Stomach (tissue), 9 donors: ENCODE data around the gene VPS51. TPM values are rescaled to one million over a fixed set of nuclear protein-coding genes. Genes with fewer than 3 reads are reported as not detected.

ENCODE experiments used
- DNase-seq, 2 donors: peaks; one replicate each; pipeline versions ENCODE4 v3.0.0 to v3.0.0-alpha.2; 2013 to 2019
- H3K27ac ChIP-seq, 5 donors: fragments of 200-600 bp in 4 of 5; sonication (generic) in 4 of 5; one replicate each; pipeline ENCODE4 v1.5.1; 2013 to 2019; ENCODE audit warnings: mild to moderate bottlenecking in 1 of 5, moderate library complexity in 1 of 5
- H3K27me3 ChIP-seq, 3 donors: fragments of 200-600 bp; sonication (generic); one replicate each; pipeline ENCODE4 v1.5.1; 2017 to 2019; ENCODE audit warnings: mixed run types in 1 of 3
- H3K36me3 ChIP-seq, 4 donors: fragments of 200-600 bp; sonication (generic); 1 replicate in 3 of 4; 2 replicates in 1 of 4; pipeline ENCODE4 v1.5.1; 2016 to 2019
- H3K4me1 ChIP-seq, 4 donors: fragments of 200-600 bp; sonication (generic); one replicate each; pipeline ENCODE4 v1.5.1; 2016 to 2019
- H3K4me3 ChIP-seq, 4 donors: fragments of 200-600 bp; sonication (generic) in 3 of 4; one replicate each; pipeline ENCODE4 v1.5.1; 2016 to 2019; ENCODE audit warnings: mild to moderate bottlenecking in 1 of 4
- H3K9me3 ChIP-seq, 4 donors: fragments of 200-600 bp; sonication (generic); one replicate each; pipeline ENCODE4 v1.5.1; 2016 to 2019
- EP300 ChIP-seq: sonication (generic); formaldehyde crosslinking; IDR thresholded peaks from one replicate; pipeline ENCODE4 v1.6.1; 2017; ENCODE audit warnings: antibody characterized with exemption
- POLR2A ChIP-seq, 4 donors: fragments of 450-650 bp; IDR thresholded peaks; one replicate each; pipeline ENCODE4 v1.6.1; 2016; ENCODE audit warnings: antibody characterized with exemption in 4 of 4, control low read depth in 2 of 4, mild to moderate bottlenecking in 1 of 4, moderate library complexity in 1 of 4
- POLR2AphosphoS5 ChIP-seq, 3 donors: sonication (generic); formaldehyde crosslinking; IDR thresholded peaks; one replicate each; pipeline ENCODE4 v1.6.1; 2016; ENCODE audit warnings: antibody characterized with exemption in 3 of 3
- WGBS, 5 donors: extraction: QIAGEN DNeasy Blood & Tissue Kit in 3 of 5; methylation state at CpG; one replicate each; pipeline versions ENCODE4 v1.1.5 to v1.1.7; 2013 to 2018; 5-methylcytosine and 5-hydroxymethylcytosine counted together
- intact Hi-C: fragments of 100-400 bp; cut with DNase I; formaldehyde crosslinking; loops from one replicate; pipeline ENCODE4 v1.15.1; 2023; ENCODE audit warnings: low total_unique reads
- polyA plus RNA-seq, 3 donors: library from polyadenylated mRNA; stranded (reverse); fragments of 200-250 nt; gene quantifications; one replicate each; pipeline ENCODE4 v1.2.3, GENCODE V29; 2013
- total RNA-seq, 5 donors: library from RNA; depleted of rRNA; stranded (reverse); fragments of >200 nt; gene quantifications; one replicate each; pipeline versions ENCODE4 v1.1.0 to v1.2.3, GENCODE V29; 2014 to 2016
- TF ChIP-seq, protein P1 (sequence below), 7 experiments: fragments of 450-650 bp in 4 of 7; fragments of 200-600 bp in 3 of 7; sonication (generic) in 3 of 7; IDR thresholded peaks; one replicate each; pipeline ENCODE4 v1.5.1; 2016 to 2019; ENCODE audit warnings: antibody characterized with exemption in 7 of 7, control low read depth in 2 of 7, mild to moderate bottlenecking in 1 of 7
- donor health status: healthy with polysubstance abuse.
- donor health status: Bipolar disorder and iron deficiency.
- donor health status: healthy.

Gene VPS51
- total and polyA plus RNA-seq, 8 donors = 124 to 2,272 (median 202) TPM

DNA sequence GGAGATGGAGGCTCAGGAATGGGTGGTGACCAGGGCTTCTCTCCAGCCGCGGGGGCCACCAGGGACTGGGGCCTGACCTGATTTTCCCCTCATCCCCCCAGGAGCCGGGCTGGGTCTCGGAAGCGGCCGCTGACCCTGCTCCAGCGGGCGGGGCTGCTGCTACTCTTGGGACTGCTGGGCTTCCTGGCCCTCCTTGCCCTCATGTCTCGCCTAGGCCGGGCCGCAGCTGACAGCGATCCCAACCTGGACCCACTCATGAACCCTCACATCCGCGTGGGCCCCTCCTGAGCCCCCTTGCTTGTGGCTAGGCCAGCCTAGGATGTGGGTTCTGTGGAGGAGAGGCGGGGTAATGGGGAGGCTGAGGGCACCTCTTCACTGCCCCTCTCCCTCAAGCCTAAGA, 8.2 kb upstream of the VPS51 start:
- Histone ChIP-seq H3K4me3 (no peak overlapping the region), H3K27me3 (no peaks in the 10 kb centered on the region), H3K36me3 (peaks cover 22 to 54% (median 48%) of the 10 kb centered on the region in 4 donors), H3K4me1 (peaks cover 14 to 29% (median 23%) of the 10 kb centered on the region in 4 donors), H3K27ac (no peak overlapping the region), H3K9me3 (no peaks in the 10 kb centered on the region)
- TF ChIP-seq EP300 = no peak
- TF ChIP-seq, protein P1, sequence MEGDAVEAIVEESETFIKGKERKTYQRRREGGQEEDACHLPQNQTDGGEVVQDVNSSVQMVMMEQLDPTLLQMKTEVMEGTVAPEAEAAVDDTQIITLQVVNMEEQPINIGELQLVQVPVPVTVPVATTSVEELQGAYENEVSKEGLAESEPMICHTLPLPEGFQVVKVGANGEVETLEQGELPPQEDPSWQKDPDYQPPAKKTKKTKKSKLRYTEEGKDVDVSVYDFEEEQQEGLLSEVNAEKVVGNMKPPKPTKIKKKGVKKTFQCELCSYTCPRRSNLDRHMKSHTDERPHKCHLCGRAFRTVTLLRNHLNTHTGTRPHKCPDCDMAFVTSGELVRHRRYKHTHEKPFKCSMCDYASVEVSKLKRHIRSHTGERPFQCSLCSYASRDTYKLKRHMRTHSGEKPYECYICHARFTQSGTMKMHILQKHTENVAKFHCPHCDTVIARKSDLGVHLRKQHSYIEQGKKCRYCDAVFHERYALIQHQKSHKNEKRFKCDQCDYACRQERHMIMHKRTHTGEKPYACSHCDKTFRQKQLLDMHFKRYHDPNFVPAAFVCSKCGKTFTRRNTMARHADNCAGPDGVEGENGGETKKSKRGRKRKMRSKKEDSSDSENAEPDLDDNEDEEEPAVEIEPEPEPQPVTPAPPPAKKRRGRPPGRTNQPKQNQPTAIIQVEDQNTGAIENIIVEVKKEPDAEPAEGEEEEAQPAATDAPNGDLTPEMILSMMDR (IDR thresholded peaks at IDR 0.05) = no peak
- no peak for TF ChIP-seq POLR2A (IDR thresholded peaks at IDR 0.05)
- no peak for TF ChIP-seq POLR2AphosphoS5 (IDR thresholded peaks at IDR 0.05)
- 92 to 99% (median 97%) methylated on average over 8 to 15 of the region's 15 CpGs for WGBS, 5 donors
- intact Hi-C loops = no loop called here
- DNase-seq = no peak

DNA sequence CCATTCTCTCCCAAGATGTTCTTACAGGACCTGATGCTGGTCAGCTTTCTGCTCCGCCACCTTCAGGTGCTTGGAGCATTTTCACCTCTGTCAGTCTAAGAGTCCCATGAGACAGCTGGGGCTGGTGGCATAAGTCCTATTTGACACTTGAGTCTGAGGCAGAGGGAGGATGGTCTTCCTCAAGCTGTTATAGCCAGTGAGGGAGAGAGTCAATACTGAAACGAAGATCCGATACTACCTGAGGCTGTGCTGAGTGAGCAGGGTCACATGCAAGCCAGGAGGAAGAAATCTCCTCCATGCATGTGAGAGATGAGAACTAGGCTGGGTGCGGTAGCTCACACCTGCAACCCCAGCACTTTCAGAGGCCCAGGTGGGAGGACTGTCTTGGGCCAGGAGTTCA, 6.4 kb upstream of the VPS51 start:
- no peak for DNase-seq
- Histone ChIP-seq H3K4me3 (no peak overlapping the region), H3K36me3 (peaks cover 22 to 54% (median 48%) of the 10 kb centered on the region in 4 donors), H3K9me3 (no peaks in the 10 kb centered on the region), H3K27me3 (no peaks in the 10 kb centered on the region), H3K4me1 (peaks cover 7 to 17% (median 12%) of the 10 kb centered on the region in 4 donors), H3K27ac (no peak overlapping the region)
- intact Hi-C loops = no loop called here
- 88 to 94% (median 93%) methylated on average over 4 of the region's 4 CpGs for WGBS, 5 donors
- TF ChIP-seq POLR2AphosphoS5 (IDR thresholded peaks at IDR 0.05) (no peak), EP300 (no peak), POLR2A (IDR thresholded peaks at IDR 0.05) (no peak)
- TF ChIP-seq, protein P1 (IDR thresholded peaks at IDR 0.05) = no peak

DNA sequence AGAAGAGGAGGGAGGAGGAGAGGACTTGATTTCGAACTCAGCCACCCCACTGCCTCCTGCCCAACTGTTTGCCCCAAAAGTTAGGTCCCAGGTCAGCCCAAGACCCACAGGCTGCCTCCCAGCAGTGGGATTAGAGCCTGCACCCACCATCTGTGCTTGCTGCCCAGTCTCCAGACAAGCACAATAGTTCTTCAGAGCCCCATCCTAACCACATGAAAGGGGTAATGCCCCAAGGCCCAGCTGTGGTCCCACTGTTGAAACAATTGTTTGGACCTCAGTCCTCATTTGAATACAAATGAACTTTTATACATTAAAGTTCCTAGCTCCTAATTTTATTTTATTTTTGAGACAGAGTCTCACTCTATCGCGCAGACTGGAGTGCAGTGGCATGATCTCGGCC, 5.4 kb upstream of the VPS51 start:
- peaks cover 22 to 45% (median 44%) of the 10 kb centered on the region in 4 donors for H3K36me3 ChIP-seq
- no peak overlapping the region for H3K27ac ChIP-seq
- no peaks in the 10 kb centered on the region for H3K27me3 ChIP-seq
- WGBS, 5 donors = 92 to 100% (median 96%) methylated on average over 4 of the region's 4 CpGs
- intact Hi-C loops = no loop called here
- H3K4me1 ChIP-seq = peaks cover 0 to 10% (median 4%) of the 10 kb centered on the region in 4 donors
- H3K4me3 ChIP-seq = no peak overlapping the region
- DNase-seq = no peak
- TF ChIP-seq EP300 (no peak), POLR2AphosphoS5 (IDR thresholded peaks at IDR 0.05) (no peak), POLR2A (IDR thresholded peaks at IDR 0.05) (no peak)
- TF ChIP-seq, protein P1 (IDR thresholded peaks at IDR 0.05) = no peak
- no peaks in the 10 kb centered on the region for H3K9me3 ChIP-seq

DNA sequence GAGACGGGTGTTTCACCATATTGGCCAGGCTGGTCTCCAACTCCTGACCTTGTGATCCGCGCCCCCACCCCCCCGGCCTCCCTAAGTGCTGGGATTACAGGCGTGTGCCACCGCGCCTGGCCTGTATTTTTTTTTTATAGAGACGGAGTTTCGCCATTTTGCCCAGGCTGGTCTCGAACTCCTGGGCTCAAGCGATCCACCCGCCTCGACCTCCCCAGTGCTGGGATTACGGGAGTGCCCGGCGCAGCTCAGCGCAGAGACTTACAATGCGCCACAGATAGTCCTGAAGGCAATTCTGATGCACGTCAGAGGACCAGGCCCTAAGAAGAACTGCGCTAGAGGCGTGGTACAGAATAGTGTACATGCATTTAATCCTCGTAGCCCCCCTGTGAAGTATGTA, 587 bp upstream of the VPS51 start:
- DNase-seq = no peak
- Histone ChIP-seq H3K4me1 (peaks cover 7 to 34% (median 25%) of the 10 kb centered on the region in 4 donors), H3K27me3 (no peaks in the 10 kb centered on the region), H3K27ac (peak overlapping the region in 4 of 5 donors; percentile 92 to 97 (median 95)), H3K9me3 (no peaks in the 10 kb centered on the region), H3K36me3 (peaks cover 0 to 20% (median 16%) of the 10 kb centered on the region in 4 donors), H3K4me3 (peak overlapping the region; percentile 80 to 97 (median 85))
- TF ChIP-seq POLR2AphosphoS5 (IDR thresholded peaks at IDR 0.05) (no peak), POLR2A (IDR thresholded peaks at IDR 0.05) (no peak)
- TF ChIP-seq, protein P1 (IDR thresholded peaks at IDR 0.05) = no peak
- intact Hi-C loops = no loop called here
- WGBS, 5 donors = 70 to 82% (median 76%) methylated on average over 22 of the region's 22 CpGs
